Kidney (tissue), 14 donors: ENCODE data around the gene IGF1R. TPM values are rescaled to one million over a fixed set of nuclear protein-coding genes. Genes with fewer than 3 reads are reported as not detected.

Experiments used
- DNase-seq, 5 donors: peaks; one replicate each; pipeline ENCODE4 v3.0.0-alpha.2; 2013 to 2020
- FAIRE-seq: peaks from 2 replicates; lab custom pipeline; 2012; peaks lifted over from hg19 to GRCh38; lab: Jason Lieb, UNC
- H3K27ac ChIP-seq, 2 donors: one replicate each; pipeline ENCODE4 v1.7.0; 2013; ENCODE audit warnings: low read depth in 2 of 2, low read length in 2 of 2, inconsistent platforms in 1 of 2
- H3K27me3 ChIP-seq: one replicate; pipeline ENCODE4 v1.7.1; 2013; ENCODE audit warnings: low read length, inconsistent platforms; ENCODE audit not compliant: control insufficient read depth, insufficient read depth
- H3K36me3 ChIP-seq, 3 donors: one replicate each; pipeline versions ENCODE4 v1.7.0 to v1.7.1; 2013; ENCODE audit warnings: low read length in 3 of 3, control low read depth in 1 of 3, inconsistent platforms in 1 of 3; ENCODE audit not compliant: insufficient read depth in 3 of 3, control insufficient read depth in 2 of 3
- H3K4me1 ChIP-seq, 3 donors: one replicate each; pipeline versions ENCODE4 v1.7.0 to v1.7.1; 2013; ENCODE audit warnings: low read length in 3 of 3, inconsistent platforms in 1 of 3, low read depth in 1 of 3; ENCODE audit not compliant: control insufficient read depth in 2 of 3, insufficient read depth in 2 of 3
- H3K4me3 ChIP-seq, 3 donors: one replicate each; pipeline versions ENCODE4 v1.7.0 to v1.8.1; 2013; ENCODE audit warnings: low read length in 3 of 3, control low read depth in 1 of 3, inconsistent platforms in 1 of 3
- H3K9ac ChIP-seq, 3 donors: one replicate each; pipeline versions ENCODE4 v1.7.0 to v1.7.1; 2013; ENCODE audit warnings: low read length in 3 of 3, control low read depth in 1 of 3, inconsistent platforms in 1 of 3
- H3K9me3 ChIP-seq, 3 donors: one replicate each; pipeline versions ENCODE4 v1.7.0 to v1.7.1; 2013; ENCODE audit warnings: low read length in 3 of 3, control low read depth in 1 of 3, inconsistent platforms in 1 of 3; ENCODE audit not compliant: control insufficient read depth in 2 of 3, insufficient read depth in 1 of 3
- intact Hi-C: fragments of 100-400 bp; cut with DNase I; formaldehyde crosslinking; loops from one replicate; pipeline ENCODE4 v1.11.1; 2022
- polyA plus RNA-seq: library from polyadenylated mRNA; stranded (reverse); fragments of 350-450 nt; fragmentation: Illumina TruSeq; extraction: RNeasy Lipid Tissue Mini Kit (QIAGEN cat#74804); gene quantifications from one replicate; pipeline ENCODE4 v1.2.3, GENCODE V29; 2014; ENCODE audit warnings: low read depth, low replicate concordance; ENCODE audit not compliant: insufficient read depth
- total RNA-seq: library from RNA; stranded (reverse); fragmentation: NEBNext Ultra II Directional; extraction: Animal tissue kit (Norgen Biotek cat#: 25700); gene quantifications from one replicate; pipeline ENCODE4 v1.2.1, GENCODE V29; 2021
- TF ChIP-seq, protein P1 (sequence below): IDR thresholded peaks from 3 replicates; pipeline ENCODE4 v1.5.1; 2012; ENCODE audit warnings: mild to moderate bottlenecking, moderate library complexity, borderline replicate concordance; ENCODE audit not compliant: insufficient read depth; ENCODE audit errors: extremely low read depth
- donor health status: control.
- donor health status: control.
- donor health status: control.
- donor health status: control.
- donor health status: control.
- donor health status: DM: yes; HTN: yes; CAD: no.
- donor health status: Normal renal cell carcinoma (clear cell type).

IGF1R gene
- total and polyA plus RNA-seq, 2 donors from 2014 or later: 6.5 to 73.2 TPM

DNA sequence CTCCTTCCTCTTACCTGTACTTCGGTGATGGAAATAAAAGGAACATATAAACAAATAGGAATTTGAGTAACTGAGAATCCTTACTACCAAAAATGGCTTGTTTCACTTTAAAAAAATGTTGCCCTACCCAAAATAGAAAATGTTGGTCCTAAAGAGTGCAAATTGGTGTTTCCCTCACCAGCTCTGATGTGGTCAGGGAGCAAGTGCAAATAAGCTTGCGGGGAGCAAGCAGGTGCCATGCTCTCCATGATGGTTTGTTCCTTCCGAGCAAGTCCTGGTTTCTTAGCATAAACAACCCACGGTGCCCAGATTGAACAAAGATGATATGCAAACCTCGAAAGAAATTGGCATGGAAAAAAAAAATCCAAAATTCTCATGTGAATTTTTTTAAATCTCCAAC lies 290.5 kb downstream of the IGF1R start:
- intact Hi-C loops: no loop called here
- H3K4me3 ChIP-seq: no peak overlapping the region
- TF ChIP-seq, protein P1, sequence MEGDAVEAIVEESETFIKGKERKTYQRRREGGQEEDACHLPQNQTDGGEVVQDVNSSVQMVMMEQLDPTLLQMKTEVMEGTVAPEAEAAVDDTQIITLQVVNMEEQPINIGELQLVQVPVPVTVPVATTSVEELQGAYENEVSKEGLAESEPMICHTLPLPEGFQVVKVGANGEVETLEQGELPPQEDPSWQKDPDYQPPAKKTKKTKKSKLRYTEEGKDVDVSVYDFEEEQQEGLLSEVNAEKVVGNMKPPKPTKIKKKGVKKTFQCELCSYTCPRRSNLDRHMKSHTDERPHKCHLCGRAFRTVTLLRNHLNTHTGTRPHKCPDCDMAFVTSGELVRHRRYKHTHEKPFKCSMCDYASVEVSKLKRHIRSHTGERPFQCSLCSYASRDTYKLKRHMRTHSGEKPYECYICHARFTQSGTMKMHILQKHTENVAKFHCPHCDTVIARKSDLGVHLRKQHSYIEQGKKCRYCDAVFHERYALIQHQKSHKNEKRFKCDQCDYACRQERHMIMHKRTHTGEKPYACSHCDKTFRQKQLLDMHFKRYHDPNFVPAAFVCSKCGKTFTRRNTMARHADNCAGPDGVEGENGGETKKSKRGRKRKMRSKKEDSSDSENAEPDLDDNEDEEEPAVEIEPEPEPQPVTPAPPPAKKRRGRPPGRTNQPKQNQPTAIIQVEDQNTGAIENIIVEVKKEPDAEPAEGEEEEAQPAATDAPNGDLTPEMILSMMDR: no peak
- FAIRE-seq (no peak), DNase-seq (no peak)
- peaks cover 4 to 80% (median 39%) of the 10 kb centered on the region in 3 donors for H3K36me3 ChIP-seq
- H3K9ac ChIP-seq: no peak overlapping the region
- H3K27me3 ChIP-seq: no peaks in the 10 kb centered on the region
- H3K9me3 ChIP-seq: no peaks in the 10 kb centered on the region
- no peak overlapping the region for H3K27ac ChIP-seq
- no peaks in the 10 kb centered on the region for H3K4me1 ChIP-seq

DNA sequence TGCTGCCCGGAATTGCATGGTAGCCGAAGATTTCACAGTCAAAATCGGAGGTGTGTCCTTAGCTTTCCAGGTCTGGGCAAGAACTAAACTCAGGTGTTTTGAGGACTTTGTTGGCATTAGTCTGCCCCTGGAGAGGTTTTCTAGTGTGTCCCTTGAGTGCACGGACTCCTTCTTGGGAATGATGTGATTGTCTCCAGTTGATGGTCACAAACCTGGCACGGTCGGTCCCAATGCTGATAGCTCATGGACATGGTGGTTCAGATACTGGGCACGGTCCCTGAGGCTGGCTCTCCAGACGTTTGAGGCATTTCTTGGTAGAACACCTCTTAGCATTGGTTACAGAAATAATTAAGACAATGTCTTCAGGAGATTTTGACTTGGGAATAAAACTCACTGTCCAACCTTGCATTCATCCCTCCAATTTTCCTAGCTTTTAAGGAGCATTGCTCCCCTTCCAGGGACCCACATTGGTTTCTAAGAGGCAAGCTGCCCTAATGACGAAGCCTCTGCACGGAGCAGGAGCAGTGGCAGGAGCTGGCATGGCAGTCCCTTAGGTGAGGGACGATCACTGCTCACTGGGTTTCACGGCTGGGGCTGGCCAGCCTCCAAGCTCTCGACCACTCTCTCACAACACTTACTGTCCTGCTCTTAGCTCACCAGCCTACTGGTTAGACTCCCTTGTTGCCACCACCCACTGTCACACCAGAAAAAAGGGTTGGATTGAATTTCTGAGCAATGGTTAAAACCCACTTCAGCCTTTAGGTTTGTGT lies 291.2 kb downstream of the IGF1R start:
- Histone ChIP-seq H3K9ac (no peak overlapping the region), H3K4me1 (no peaks in the 10 kb centered on the region), H3K9me3 (no peaks in the 10 kb centered on the region), H3K27ac (no peak overlapping the region), H3K4me3 (no peak overlapping the region), H3K36me3 (peaks cover 4 to 86% (median 40%) of the 10 kb centered on the region in 3 donors), H3K27me3 (no peaks in the 10 kb centered on the region)
- intact Hi-C loops: no loop called here
- TF ChIP-seq, protein P1: no peak
- DNase-seq: no peak
- FAIRE-seq: no peak

DNA sequence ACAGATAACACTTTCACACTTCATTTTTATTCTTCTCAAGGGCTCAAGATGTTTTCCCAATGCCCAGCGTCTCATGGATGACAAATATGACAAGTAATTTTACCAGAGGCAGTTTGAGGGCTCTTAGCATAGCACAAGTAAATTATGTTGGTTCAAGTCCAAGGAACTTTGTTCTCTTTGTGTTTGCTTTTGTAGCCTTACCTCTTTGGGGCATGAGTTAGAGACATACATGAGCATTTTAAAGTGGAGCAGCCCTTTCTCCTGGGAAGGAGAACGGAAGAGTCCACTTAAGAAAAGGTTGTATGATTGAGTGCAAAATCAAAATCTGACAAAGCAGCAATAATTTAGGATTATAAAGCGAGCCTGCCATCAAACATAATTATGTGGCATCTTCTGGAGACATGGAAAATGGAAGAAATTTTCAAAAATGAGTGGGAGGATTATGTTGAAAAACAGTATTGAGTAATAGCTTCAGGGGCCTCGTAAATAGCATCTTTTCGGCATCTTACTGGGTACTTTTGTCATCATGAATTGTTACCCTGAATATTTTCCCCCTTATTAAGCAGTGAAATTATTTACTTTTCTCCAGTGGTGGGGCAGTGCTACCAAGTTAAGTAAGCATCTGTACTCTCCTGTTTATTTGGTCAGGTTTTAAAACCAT lies 293.4 kb downstream of the IGF1R start:
- Histone ChIP-seq H3K36me3 (peaks cover 2 to 78% (median 35%) of the 10 kb centered on the region in 3 donors), H3K4me3 (no peak overlapping the region), H3K4me1 (no peaks in the 10 kb centered on the region), H3K27ac (no peak overlapping the region), H3K27me3 (no peaks in the 10 kb centered on the region), H3K9me3 (no peaks in the 10 kb centered on the region), H3K9ac (no peak overlapping the region)
- intact Hi-C loops: no loop called here
- DNase-seq (no peak), FAIRE-seq (no peak)
- TF ChIP-seq, protein P1: no peak
